Effector memory CD4-positive, alpha-beta T cell (primary cell): ENCODE measurements around the gene UCHL1.

ENCODE experiments used
- DNase-seq, 3 donors: peaks; one replicate each; pipeline ENCODE4 v3.0.0-alpha.2; 2020
- H3K27ac ChIP-seq: 2 replicates; pipeline ENCODE4 v1.7.0; 2013; ENCODE audit warnings: mild to moderate bottlenecking, low read length, moderate library complexity; ENCODE audit not compliant: insufficient read depth, poor library complexity, severe bottlenecking
- H3K27me3 ChIP-seq: replicated peaks from 2 replicates; pipeline ENCODE4 v1.7.0; 2013; ENCODE audit warnings: mild to moderate bottlenecking, low read length; ENCODE audit not compliant: insufficient read depth, control insufficient read depth, poor library complexity, severe bottlenecking
- H3K36me3 ChIP-seq: 2 replicates; pipeline ENCODE4 v1.7.0; 2013; ENCODE audit warnings: mild to moderate bottlenecking, low read length, moderate library complexity; ENCODE audit not compliant: control insufficient read depth, insufficient read depth
- H3K4me1 ChIP-seq: 2 replicates; pipeline ENCODE4 v1.7.0; 2013; ENCODE audit warnings: low read length, mild to moderate bottlenecking; ENCODE audit not compliant: control insufficient read depth, insufficient read depth, poor library complexity, severe bottlenecking
- H3K4me3 ChIP-seq: 2 replicates; pipeline ENCODE4 v1.7.0; 2013; ENCODE audit warnings: low read length, low read depth, mild to moderate bottlenecking; ENCODE audit not compliant: insufficient read depth, poor library complexity, severe bottlenecking
- H3K9me3 ChIP-seq: 2 replicates; pipeline ENCODE4 v1.7.0; 2013; ENCODE audit warnings: mild to moderate bottlenecking, low read length, moderate library complexity; ENCODE audit not compliant: control insufficient read depth
- total RNA-seq, 3 donors: gene quantifications; one replicate each; lab custom pipeline; 2026; lab: John Stamatoyannopoulos, UW

The UCHL1 gene
- total RNA-seq = 0 reads per million in 3 donors

DNA sequence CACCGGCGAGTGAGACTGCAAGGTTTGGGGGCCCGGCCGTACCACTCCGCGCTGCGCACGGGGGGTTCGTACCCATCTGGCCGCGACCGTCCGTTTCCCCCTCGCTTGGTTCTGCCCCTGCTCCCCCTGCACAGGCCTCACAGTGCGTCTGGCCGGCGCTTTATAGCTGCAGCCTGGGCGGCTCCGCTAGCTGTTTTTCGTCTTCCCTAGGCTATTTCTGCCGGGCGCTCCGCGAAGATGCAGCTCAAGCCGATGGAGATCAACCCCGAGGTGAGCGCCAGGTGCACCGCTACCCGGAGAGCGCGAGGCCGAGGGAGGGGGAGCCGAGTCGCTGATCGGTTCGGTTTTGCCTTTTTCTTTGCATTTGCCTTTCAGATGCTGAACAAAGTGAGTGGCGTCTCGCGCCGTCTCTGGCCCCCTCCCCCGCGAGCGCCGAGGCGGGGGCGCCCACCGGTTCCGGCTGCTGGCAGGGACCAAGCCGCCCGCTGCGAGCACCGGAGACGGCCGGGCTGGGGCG, at the start of gene UCHL1:
Gene UCHL1, plus strand, starts transcription at position 189 of the 517 bp plus-strand sequence. Its CDS starts 49 bp downstream, at position 238.
- H3K4me1 ChIP-seq = peaks cover 12% of the 10 kb centered on the region
- H3K27ac ChIP-seq = no peak within 1 kb of the TSS
- no peaks in the 10 kb centered on the region for H3K9me3 ChIP-seq
- H3K27me3 ChIP-seq = no peaks in the 10 kb centered on the region
- H3K36me3 ChIP-seq = no peaks in the 10 kb centered on the region
- DNase-seq = no peak
- H3K4me3 ChIP-seq = peak within 1 kb of the TSS; percentile 32

DNA sequence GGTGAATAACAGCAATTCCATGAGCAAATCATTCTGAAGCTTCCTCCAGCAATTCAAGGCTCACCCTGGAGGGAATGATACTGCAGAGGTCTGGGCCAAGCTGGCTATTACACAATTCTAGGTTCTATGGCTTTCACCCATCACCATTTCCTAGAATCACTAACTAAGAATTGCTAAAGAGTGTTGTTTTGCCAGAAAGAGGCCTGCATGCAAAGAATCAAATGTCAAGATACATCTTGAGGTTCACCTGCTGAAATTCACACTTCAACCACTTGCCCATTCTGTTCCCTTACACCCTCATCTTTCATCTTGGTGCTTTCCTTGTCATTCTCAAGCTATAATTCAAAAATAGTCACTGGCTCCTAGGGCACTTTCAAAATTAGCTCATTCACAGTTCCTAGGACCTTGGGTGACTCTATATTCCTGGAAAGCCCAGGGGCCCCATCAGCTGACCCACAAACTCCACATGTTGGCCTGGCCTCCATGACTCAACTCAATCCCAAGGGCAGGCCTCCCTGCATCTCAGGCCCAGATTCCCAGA, 49.4 kb upstream of the UCHL1 start:
- no peak overlapping the region for H3K27ac ChIP-seq
- H3K36me3 ChIP-seq = no peaks in the 10 kb centered on the region
- H3K9me3 ChIP-seq = no peaks in the 10 kb centered on the region
- no peak overlapping the region for H3K4me3 ChIP-seq
- DNase-seq = no peak
- H3K27me3 ChIP-seq = no peaks in the 10 kb centered on the region
- no peaks in the 10 kb centered on the region for H3K4me1 ChIP-seq

DNA sequence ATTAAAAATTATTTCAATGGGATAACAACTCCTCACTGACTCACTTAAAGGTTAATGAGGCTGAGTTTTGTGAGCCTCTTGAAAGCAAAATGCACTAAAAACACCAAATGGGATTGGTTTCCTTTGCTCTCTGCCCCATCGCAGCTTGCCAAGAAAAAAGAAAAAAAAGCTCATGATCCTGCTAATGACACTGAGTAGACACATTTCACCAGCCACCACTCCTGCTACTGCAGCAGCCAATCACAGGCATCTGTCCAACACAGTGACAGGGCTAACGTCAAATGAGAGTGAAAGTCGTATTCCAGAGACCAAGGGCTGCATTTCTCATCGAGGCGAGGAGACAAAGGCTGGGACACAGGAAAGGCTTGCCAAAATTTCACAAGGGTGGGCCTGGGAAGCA, 47.5 kb upstream of the UCHL1 start:
- Histone ChIP-seq H3K9me3 (no peaks in the 10 kb centered on the region), H3K4me1 (peaks cover 6% of the 10 kb centered on the region), H3K36me3 (no peaks in the 10 kb centered on the region), H3K27ac (no peak overlapping the region), H3K4me3 (no peak overlapping the region), H3K27me3 (no peaks in the 10 kb centered on the region)
- no peak for DNase-seq

DNA sequence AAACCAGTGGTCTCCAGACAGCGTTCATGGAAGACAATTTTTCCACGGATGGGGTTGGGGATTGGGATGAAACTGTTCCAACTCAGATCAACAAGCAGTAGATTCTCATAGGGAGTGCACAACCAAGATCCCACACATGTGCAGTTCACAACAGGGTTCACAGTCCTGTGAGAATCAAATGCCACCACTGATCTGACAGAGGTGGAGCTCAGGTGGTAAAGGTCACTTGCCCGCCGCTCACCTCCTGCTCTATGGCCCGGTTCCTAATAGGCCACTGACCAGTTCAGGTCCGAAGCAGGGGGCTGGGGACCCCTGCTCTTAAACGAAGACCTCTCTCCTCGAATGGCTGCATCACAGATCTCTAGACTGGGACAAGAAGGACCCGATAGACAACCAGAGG, 46.8 kb upstream of the UCHL1 start:
- no peak for DNase-seq
- no peaks in the 10 kb centered on the region for H3K36me3 ChIP-seq
- H3K9me3 ChIP-seq = no peaks in the 10 kb centered on the region
- no peak overlapping the region for H3K4me3 ChIP-seq
- no peaks in the 10 kb centered on the region for H3K27me3 ChIP-seq
- H3K4me1 ChIP-seq = peaks cover 10% of the 10 kb centered on the region
- no peak overlapping the region for H3K27ac ChIP-seq

DNA sequence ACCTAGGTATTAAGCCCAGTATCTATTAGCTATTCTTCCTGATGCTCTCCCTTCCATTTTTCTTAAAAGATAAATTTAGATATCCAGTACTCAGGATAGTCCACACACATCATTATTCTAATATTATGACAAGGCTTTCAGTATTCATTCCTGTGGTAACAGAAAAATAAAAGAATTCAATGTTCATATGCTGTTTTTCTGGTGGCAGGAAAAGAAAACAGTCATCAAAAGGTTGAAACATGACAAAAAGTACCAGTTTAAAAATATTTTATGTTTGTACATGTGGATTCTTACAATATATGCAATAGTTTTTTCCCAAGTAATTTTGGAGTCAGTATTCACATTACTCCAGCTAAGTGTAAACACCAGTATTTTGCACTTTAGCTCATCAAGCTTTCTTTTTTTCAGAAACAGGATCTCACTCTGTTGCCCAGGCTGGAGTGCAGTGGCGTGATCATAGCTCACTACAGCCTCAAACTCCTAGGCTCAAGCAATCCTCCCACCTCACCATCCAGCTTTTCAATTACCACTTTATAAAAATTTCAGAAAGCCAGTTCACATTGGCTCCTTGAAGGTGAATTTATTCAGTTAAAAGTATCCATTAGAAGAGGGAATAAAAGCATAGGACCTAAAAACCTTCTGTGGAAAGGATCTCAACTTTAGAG, 44.6 kb upstream of the UCHL1 start:
- Histone ChIP-seq H3K36me3 (no peaks in the 10 kb centered on the region), H3K27ac (no peak overlapping the region), H3K27me3 (peaks cover 14% of the 10 kb centered on the region), H3K9me3 (no peaks in the 10 kb centered on the region), H3K4me1 (peaks cover 11% of the 10 kb centered on the region), H3K4me3 (no peak overlapping the region)
- no peak for DNase-seq

DNA sequence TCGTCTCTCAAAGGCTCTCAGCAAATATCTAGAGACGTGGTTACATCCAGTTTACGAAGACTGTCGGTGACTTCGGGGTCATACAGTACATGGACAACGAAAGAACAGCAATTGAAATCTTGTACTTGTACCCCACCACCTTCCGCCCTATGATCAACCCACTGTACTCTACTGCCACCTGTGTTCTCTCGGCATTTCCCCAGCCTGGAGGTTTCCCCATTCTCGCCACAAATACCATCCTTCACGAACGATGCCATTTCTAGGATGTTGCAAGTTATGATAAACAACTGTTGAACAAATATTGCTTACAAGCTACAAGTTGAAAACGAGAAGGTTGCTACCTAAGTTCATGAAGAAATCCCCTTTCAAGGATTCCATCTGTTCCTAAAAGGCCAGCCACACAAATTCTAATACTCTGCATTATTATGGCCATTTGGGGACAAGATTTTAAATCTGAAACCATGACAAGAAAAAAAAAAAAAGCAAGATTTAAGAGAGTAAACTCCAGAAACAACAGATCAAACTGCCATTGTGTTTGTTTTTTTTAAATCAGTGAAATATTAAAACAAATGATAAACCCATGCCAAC, 44.0 kb upstream of the UCHL1 start:
- Histone ChIP-seq H3K4me3 (no peak overlapping the region), H3K4me1 (peaks cover 11% of the 10 kb centered on the region), H3K27ac (no peak overlapping the region), H3K36me3 (no peaks in the 10 kb centered on the region), H3K27me3 (peaks cover 14% of the 10 kb centered on the region), H3K9me3 (no peaks in the 10 kb centered on the region)
- DNase-seq = no peak

DNA sequence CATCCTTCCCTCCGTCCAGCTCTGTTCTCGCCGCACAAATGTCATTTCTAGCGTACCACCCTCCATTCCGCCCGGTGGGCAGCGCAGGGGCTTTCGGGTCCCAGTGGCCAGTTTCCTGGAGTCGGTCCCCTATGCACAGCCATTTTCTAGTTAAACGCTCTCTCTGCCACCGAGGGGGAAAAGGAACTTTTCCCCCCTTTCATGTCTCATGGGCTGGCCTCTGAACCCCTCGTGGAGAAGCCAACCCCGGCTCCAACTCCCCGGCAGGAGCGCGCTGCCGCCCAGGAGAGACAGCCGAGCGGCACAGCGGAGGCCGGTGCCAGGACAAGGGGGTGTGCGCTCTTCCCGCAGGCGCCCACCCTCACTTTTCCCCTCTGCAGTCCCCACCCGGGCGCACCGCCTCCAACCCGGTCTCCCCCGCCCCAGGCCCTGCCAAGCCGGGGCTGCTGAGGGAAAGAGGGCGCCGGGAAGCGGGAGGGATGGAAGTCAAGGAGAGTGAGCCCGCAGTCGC, 43.0 kb upstream of the UCHL1 start:
- Histone ChIP-seq H3K9me3 (no peaks in the 10 kb centered on the region), H3K36me3 (no peaks in the 10 kb centered on the region), H3K27ac (no peak overlapping the region), H3K4me3 (peak overlapping the region; percentile 49), H3K27me3 (peaks cover 15% of the 10 kb centered on the region), H3K4me1 (peaks cover 11% of the 10 kb centered on the region)
- no peak for DNase-seq

DNA sequence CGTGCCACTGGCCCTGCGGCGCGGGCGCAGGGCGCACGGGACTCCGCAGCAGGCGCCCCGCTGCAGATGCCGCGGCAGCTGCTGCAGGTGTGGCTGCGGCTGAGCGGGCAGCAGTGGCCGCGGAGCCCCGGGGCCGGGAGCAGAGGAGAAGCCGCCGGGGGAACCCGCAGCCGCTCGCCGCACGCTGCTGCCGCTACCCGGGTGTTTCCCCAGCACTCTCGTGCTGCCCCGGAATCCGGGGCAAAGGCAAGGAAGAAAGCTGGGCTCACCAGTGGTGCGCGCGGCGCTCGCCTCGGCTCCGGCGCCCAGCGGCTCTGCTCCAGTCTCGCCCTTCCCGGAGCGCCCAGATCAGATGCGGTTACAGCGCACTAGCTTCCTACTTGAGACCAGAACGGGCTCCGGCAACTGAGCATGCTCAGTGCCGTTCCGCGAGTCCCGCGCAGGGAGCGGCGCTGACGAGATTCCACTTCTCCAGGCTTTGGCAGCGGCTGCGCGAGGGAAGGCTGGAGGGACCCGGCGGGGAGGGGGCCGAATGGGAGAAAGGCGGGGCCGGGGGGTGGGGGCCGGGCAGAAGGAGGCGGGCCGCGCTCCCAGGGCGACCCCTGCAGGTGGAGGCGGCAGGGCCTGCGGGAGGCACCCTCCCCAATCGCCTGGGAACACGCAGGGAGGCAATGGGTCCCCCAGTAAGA, 42.4 kb upstream of the UCHL1 start, which contains the start of gene APBB2:
Gene APBB2, minus strand, starts transcription at position 407 of the 689 bp plus-strand sequence. CDS start 181,288 bp downstream, outside the sequence.
- Histone ChIP-seq H3K27me3 (peaks cover 19% of the 10 kb centered on the region), H3K36me3 (no peaks in the 10 kb centered on the region), H3K4me1 (peaks cover 11% of the 10 kb centered on the region), H3K9me3 (no peaks in the 10 kb centered on the region), H3K4me3 (peak within 1 kb of the TSS; percentile 49), H3K27ac (no peak within 1 kb of the TSS)
- no peak for DNase-seq

DNA sequence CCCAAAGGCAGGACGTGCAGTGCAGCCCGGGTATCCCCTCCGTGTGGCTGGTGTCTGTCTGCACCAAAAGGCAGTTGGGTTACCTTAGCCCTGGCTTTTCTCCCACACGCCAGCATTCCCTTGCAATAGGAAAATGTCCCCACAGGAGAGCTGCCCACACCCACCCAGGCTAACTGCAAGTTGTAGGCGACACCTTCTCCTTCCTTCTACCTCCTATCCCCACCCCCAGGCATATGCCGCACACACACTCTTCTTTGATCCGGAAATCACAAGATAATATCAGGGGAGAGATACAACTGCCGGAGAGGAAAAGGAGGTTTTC, 41.9 kb upstream of the UCHL1 start:
- no peak for DNase-seq
- Histone ChIP-seq H3K27me3 (peaks cover 19% of the 10 kb centered on the region), H3K27ac (no peak overlapping the region), H3K36me3 (no peaks in the 10 kb centered on the region), H3K9me3 (no peaks in the 10 kb centered on the region), H3K4me1 (peaks cover 11% of the 10 kb centered on the region), H3K4me3 (peak overlapping the region; percentile 49)
